Loucy (cell line): ENCODE results near the gene TAB2.

Experiments used
- H2AFZ ChIP-seq: fragments of 200-600 bp; sonication (generic); 2 replicates; pipeline ENCODE4 v1.6.0; 2016; ENCODE audit warnings: antibody characterized with exemption, mild to moderate bottlenecking, low read length, moderate library complexity
- H3F3A ChIP-seq: fragments of 200-600 bp; 2 replicates; pipeline ENCODE4 v1.6.0; 2016; ENCODE audit warnings: antibody characterized with exemption, low read depth, mild to moderate bottlenecking
- H3K27me3 ChIP-seq: fragments of 200-600 bp; sonication (generic); 2 replicates; pipeline ENCODE4 v1.6.1; 2014; ENCODE audit warnings: low read length, mild to moderate bottlenecking; ENCODE audit not compliant: insufficient read depth, poor library complexity, severe bottlenecking
- H3K36me3 ChIP-seq: fragments of 200-600 bp; sonication (generic); 2 replicates; pipeline ENCODE4 v1.6.1; 2016; ENCODE audit warnings: low read length; ENCODE audit not compliant: insufficient read depth
- H3K4me1 ChIP-seq: fragments of 200-600 bp; sonication (generic); 2 replicates; pipeline ENCODE4 v1.5.1; 2014; ENCODE audit warnings: low read length, mild to moderate bottlenecking; ENCODE audit not compliant: insufficient read depth, poor library complexity, severe bottlenecking
- H3K4me2 ChIP-seq: fragments of 200-600 bp; sonication (generic); 2 replicates; pipeline ENCODE4 v1.6.0; 2014; ENCODE audit warnings: antibody characterized with exemption, low read length, low read depth, mild to moderate bottlenecking; ENCODE audit not compliant: poor library complexity, severe bottlenecking
- H3K4me3 ChIP-seq: fragments of 200-600 bp; sonication (generic); 2 replicates; pipeline ENCODE4 v1.5.1; 2014; ENCODE audit warnings: low read length, mild to moderate bottlenecking, mixed read lengths; ENCODE audit not compliant: poor library complexity, severe bottlenecking
- H3K79me2 ChIP-seq: fragments of 200-600 bp; sonication (generic); 2 replicates; pipeline ENCODE4 v1.6.1; 2014; ENCODE audit warnings: low read length; ENCODE audit not compliant: insufficient read depth
- H3K9ac ChIP-seq: fragments of 200-600 bp; sonication (generic); 2 replicates; pipeline ENCODE4 v1.6.0; 2014; ENCODE audit warnings: mild to moderate bottlenecking, low read depth, low read length, moderate library complexity; ENCODE audit not compliant: poor library complexity, severe bottlenecking
- H3K9me2 ChIP-seq: fragments of 200-600 bp; sonication (generic); replicated peaks from 2 replicates; pipeline ENCODE4 v1.6.1; 2016; ENCODE audit warnings: low read depth, low read length, mixed read lengths
- H3K9me3 ChIP-seq: fragments of 200-600 bp; sonication (generic); 2 replicates; pipeline ENCODE4 v1.6.1; 2014; ENCODE audit warnings: mild to moderate bottlenecking, antibody characterized with exemption, low read length, low read depth; ENCODE audit not compliant: insufficient read depth
- H4K20me1 ChIP-seq: fragments of 200-600 bp; sonication (generic); 2 replicates; pipeline ENCODE4 v1.6.0; 2014; ENCODE audit warnings: antibody characterized with exemption, low read length, mild to moderate bottlenecking; ENCODE audit not compliant: insufficient read depth, poor library complexity, severe bottlenecking
- EZH2phosphoT487 ChIP-seq: fragments of 200-600 bp; IDR thresholded peaks from 2 replicates; pipeline ENCODE4 v1.6.1; 2018; ENCODE audit warnings: antibody characterized with exemption, mild to moderate bottlenecking, moderate library complexity, borderline replicate concordance
- TF ChIP-seq, protein P1 (sequence below): fragments of 200-600 bp; sonication (generic); conservative IDR thresholded peaks from 2 replicates; pipeline ENCODE4 v1.5.1; 2014; ENCODE audit warnings: mild to moderate bottlenecking, antibody characterized with exemption, low read length

The TAB2 gene

DNA sequence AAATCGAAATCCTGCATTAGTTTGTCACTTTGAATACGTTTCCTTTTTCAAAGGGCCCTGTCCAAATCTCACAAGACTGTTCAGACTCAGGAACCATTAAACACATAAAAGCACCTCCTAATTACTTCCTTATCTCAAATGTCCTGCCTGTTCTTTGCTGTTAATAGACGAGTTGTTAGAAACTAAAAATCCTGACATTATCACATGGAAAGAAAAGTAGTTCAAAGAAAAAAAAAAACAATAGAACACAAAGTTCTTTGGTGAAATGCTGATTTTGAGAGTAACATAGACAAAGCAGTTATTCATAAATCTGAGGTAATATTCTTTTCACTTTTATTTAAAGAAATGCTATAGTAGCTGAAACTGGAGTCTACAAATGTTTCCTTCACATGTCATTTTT, 12.1 kb upstream of the TAB2 start:
- Histone ChIP-seq H3K4me1 (peaks cover 14% of the 10 kb centered on the region), H3K9me2 (no peaks in the 10 kb centered on the region), H3K9ac (no peak overlapping the region), H3K9me3 (no peaks in the 10 kb centered on the region), H2AFZ (no peak overlapping the region), H3F3A (no peaks in the 10 kb centered on the region), H3K4me2 (peak overlapping the region; percentile 31), H4K20me1 (no peaks in the 10 kb centered on the region), H3K36me3 (no peaks in the 10 kb centered on the region), H3K4me3 (no peak overlapping the region), H3K27me3 (no peaks in the 10 kb centered on the region), H3K79me2 (no peaks in the 10 kb centered on the region)
- TF ChIP-seq, protein P1, sequence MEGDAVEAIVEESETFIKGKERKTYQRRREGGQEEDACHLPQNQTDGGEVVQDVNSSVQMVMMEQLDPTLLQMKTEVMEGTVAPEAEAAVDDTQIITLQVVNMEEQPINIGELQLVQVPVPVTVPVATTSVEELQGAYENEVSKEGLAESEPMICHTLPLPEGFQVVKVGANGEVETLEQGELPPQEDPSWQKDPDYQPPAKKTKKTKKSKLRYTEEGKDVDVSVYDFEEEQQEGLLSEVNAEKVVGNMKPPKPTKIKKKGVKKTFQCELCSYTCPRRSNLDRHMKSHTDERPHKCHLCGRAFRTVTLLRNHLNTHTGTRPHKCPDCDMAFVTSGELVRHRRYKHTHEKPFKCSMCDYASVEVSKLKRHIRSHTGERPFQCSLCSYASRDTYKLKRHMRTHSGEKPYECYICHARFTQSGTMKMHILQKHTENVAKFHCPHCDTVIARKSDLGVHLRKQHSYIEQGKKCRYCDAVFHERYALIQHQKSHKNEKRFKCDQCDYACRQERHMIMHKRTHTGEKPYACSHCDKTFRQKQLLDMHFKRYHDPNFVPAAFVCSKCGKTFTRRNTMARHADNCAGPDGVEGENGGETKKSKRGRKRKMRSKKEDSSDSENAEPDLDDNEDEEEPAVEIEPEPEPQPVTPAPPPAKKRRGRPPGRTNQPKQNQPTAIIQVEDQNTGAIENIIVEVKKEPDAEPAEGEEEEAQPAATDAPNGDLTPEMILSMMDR: no peak
- 0 out of 2 replicates have a peak, but pooled peaks have one; percentile 33 for TF ChIP-seq EZH2phosphoT487

DNA sequence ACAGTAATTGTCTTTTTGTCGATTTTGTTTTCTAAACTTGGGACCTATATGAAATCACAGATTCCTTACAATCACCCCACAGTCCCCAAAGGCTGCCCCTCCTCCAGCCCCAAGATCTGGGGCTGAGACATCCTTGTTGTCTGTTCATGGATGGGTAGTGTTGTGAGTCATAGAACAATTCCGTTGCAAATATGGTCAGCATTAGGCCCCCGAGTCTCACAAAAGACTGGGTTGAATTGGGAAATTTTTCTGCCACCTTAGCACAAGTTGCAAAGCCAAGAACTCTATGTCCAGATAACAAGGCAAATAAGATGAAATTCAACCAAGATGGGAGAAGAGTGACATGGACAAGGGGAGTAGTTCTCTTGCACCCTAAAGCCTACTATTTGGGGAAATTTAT, 10.5 kb upstream of the TAB2 start:
- no peak for TF ChIP-seq EZH2phosphoT487
- TF ChIP-seq, protein P1: no peak
- Histone ChIP-seq H3K4me2 (no peak overlapping the region), H3K36me3 (no peaks in the 10 kb centered on the region)

DNA sequence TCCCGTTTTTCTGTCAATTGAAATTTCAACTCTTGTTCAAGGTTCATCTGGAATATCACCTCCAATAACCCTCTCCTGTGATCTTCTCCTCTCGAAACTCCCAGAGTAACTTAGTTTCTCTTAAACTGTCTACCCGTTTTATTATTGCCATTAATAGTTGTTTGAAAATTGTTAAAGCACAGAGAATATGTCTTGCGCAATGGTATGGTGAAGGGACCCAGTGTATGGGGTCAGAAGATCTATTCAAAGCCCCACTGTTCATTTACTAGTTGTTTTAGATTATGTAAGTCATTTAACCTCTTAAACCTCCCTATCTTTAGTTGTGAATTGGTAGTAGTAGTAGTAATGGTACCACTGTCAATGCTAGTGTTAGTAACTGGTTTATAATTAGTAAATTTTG, 6.2 kb upstream of the TAB2 start:
- Histone ChIP-seq H3K4me1 (peaks cover 9% of the 10 kb centered on the region), H3K79me2 (no peaks in the 10 kb centered on the region), H3K9me2 (no peaks in the 10 kb centered on the region), H3K9me3 (no peaks in the 10 kb centered on the region), H3K4me2 (no peak overlapping the region), H3K4me3 (no peak overlapping the region), H4K20me1 (no peaks in the 10 kb centered on the region), H2AFZ (no peak overlapping the region), H3F3A (no peaks in the 10 kb centered on the region), H3K27me3 (no peaks in the 10 kb centered on the region), H3K36me3 (no peaks in the 10 kb centered on the region), H3K9ac (no peak overlapping the region)
- TF ChIP-seq, protein P1: no peak
- TF ChIP-seq EZH2phosphoT487: no peak

More for the DNA sequence above, 10.5 kb upstream of the TAB2 start:
- no peak overlapping the region for H2AFZ ChIP-seq
- no peaks in the 10 kb centered on the region for H3K9me3 ChIP-seq
- no peaks in the 10 kb centered on the region for H4K20me1 ChIP-seq
- H3K27me3 ChIP-seq: no peaks in the 10 kb centered on the region
- no peak overlapping the region for H3K4me3 ChIP-seq
- no peaks in the 10 kb centered on the region for H3F3A ChIP-seq
- peaks cover 14% of the 10 kb centered on the region for H3K4me1 ChIP-seq
- H3K79me2 ChIP-seq: no peaks in the 10 kb centered on the region
- H3K9ac ChIP-seq: no peak overlapping the region
- H3K9me2 ChIP-seq: no peaks in the 10 kb centered on the region
